HCT116 (cell line): Measurements from ENCODE around the gene JAGN1. TPM values are rescaled to one million over a fixed set of nuclear protein-coding genes. Genes with fewer than 3 reads are reported as not detected.

Source experiments
- ATAC-seq: fragments of 200-7000 bp; cut with Tn5 transposase; 2 replicates; pipeline ENCODE4 v1.9.1; 2020; ENCODE audit warnings: mild to moderate bottlenecking, moderate library complexity
- BruUV-seq: library from RNA; stranded (reverse); fragments of 400-500 nt; replicated peaks from 2 replicates; lab custom pipeline; 2021; lab: Mats Ljungman, UMichigan
- CTCF ChIA-PET: fragments of 300-600 bp; sonication (Branson Sonifier 250); formaldehyde crosslinking; loops from one replicate; lab custom pipeline; 2021; ENCODE audit warnings: antibody characterized with exemption; lab: Charles Lee
- POLR2A ChIA-PET: fragments of 300-600, 350-600 bp; sonication (Branson Sonifier 250); formaldehyde crosslinking; loops from one replicate; lab custom pipeline; 2021; ENCODE audit warnings: antibody characterized with exemption; lab: Charles Lee
- RAD21 ChIA-PET, 2 experiments: fragments of 300-600 bp; sonication (Branson Sonifier 250); formaldehyde crosslinking; loops; one replicate each; lab custom pipeline; 2023; ENCODE audit warnings: low total read pairs in 2 of 2; ENCODE audit not compliant: uncharacterized antibody in 2 of 2, unreplicated experiment in 2 of 2, low non-redundant PET in 1 of 2; lab: Charles Lee
- DNase-seq: peaks from one replicate; pipeline ENCODE4 v3.0.0-alpha.2; 2010; ENCODE audit warnings: low read depth, low spot score
- H2AFZ ChIP-seq: fragments of 200-600 bp; shearing (Covaris generic), sonication (generic); 2 replicates; pipeline ENCODE4 v1.6.1; 2017; ENCODE audit warnings: low read depth, mixed run types, mixed read lengths, antibody characterized with exemption, low read length; ENCODE audit not compliant: poor library complexity, severe bottlenecking
- H3K27ac ChIP-seq: 2 replicates; pipeline ENCODE4 v1.5.1; 2012; ENCODE audit warnings: low read depth, low read length
- H3K27me3 ChIP-seq: fragments of 200-600 bp; sonication (generic); 2 replicates; pipeline ENCODE4 v1.6.1; 2016; ENCODE audit warnings: mixed run types, low read length, mixed read lengths; ENCODE audit not compliant: insufficient read depth
- H3K36me3 ChIP-seq, 2 experiments: fragments of 200-500 bp in 1 of 2; fragments of 200-600 bp in 1 of 2; sonication (Bioruptor generic) in 1 of 2; sonication (generic) in 1 of 2; 2 replicates each; pipeline versions ENCODE4 v1.5.1 to v1.6.1; 2014 to 2016; ENCODE audit warnings: low read length in 2 of 2, inconsistent platforms in 1 of 2, mixed read lengths in 1 of 2, mixed run types in 1 of 2; ENCODE audit not compliant: insufficient read depth in 2 of 2, control insufficient read depth in 1 of 2
- H3K4me1 ChIP-seq, 2 experiments: fragments of 200-600 bp in 1 of 2; sonication (generic) in 1 of 2; 2 replicates each; pipeline versions ENCODE4 v1.5.1 to v1.6.1; 2012 to 2017; ENCODE audit warnings: low read length in 2 of 2, inconsistent platforms in 1 of 2, mild to moderate bottlenecking in 1 of 2, mixed read lengths in 1 of 2, mixed run types in 1 of 2, moderate library complexity in 1 of 2; ENCODE audit not compliant: insufficient read depth in 2 of 2, control insufficient read depth in 1 of 2
- H3K4me2 ChIP-seq: fragments of 200-600 bp; sonication (generic); 2 replicates; pipeline ENCODE4 v1.6.1; 2017; ENCODE audit warnings: mixed run types, low read length, mixed read lengths
- H3K4me3 ChIP-seq, 2 experiments: fragments of 200-600 bp in 1 of 2; sonication (generic) in 1 of 2; replicated peaks in 1 of 2; 2 replicates each; pipeline ENCODE4 v1.5.1; 2011 to 2016; ENCODE audit warnings: low read length in 2 of 2, control low read depth in 1 of 2, low read depth in 1 of 2, mild to moderate bottlenecking in 1 of 2, mixed read lengths in 1 of 2, mixed run types in 1 of 2
- H3K79me2 ChIP-seq: fragments of 200-600 bp; sonication (generic); 2 replicates; pipeline ENCODE4 v1.6.1; 2017; ENCODE audit warnings: mild to moderate bottlenecking, mixed run types, low read length, moderate library complexity, mixed read lengths; ENCODE audit not compliant: insufficient read depth
- H3K9ac ChIP-seq: fragments of 200-600 bp; sonication (generic); 2 replicates; pipeline ENCODE4 v1.6.1; 2016; ENCODE audit warnings: low read length, mixed read lengths
- H3K9me2 ChIP-seq: fragments of 200-600 bp; sonication (generic), shearing (Covaris generic); 2 replicates; pipeline ENCODE4 v1.6.1; 2017; ENCODE audit warnings: mixed run types, mild to moderate bottlenecking, moderate library complexity; ENCODE audit not compliant: insufficient read depth
- H3K9me3 ChIP-seq, 2 experiments: fragments of 200-500 bp in 1 of 2; fragments of 200-600 bp in 1 of 2; sonication (Bioruptor generic) in 1 of 2; sonication (generic) in 1 of 2; 2 replicates each; pipeline ENCODE4 v1.6.1; 2014 to 2017; ENCODE audit warnings: low read length in 2 of 2, mixed read lengths in 2 of 2, inconsistent platforms in 1 of 2, low read depth in 1 of 2, mild to moderate bottlenecking in 1 of 2, mixed run types in 1 of 2, moderate library complexity in 1 of 2; ENCODE audit not compliant: control insufficient read depth in 1 of 2, insufficient read depth in 1 of 2
- H4K20me1 ChIP-seq: fragments of 200-600 bp; sonication (generic), shearing (Covaris generic); 2 replicates; pipeline ENCODE4 v1.6.1; 2017; ENCODE audit warnings: mixed run types, mild to moderate bottlenecking, moderate library complexity; ENCODE audit not compliant: insufficient read depth
- CBX3 ChIP-seq: IDR thresholded peaks from 2 replicates; pipeline ENCODE4 v1.6.1; 2012; ENCODE audit warnings: low read depth
- CEBPB ChIP-seq: IDR thresholded peaks from 2 replicates; pipeline ENCODE4 v1.6.1; 2012; ENCODE audit warnings: low read depth
- EGR1 ChIP-seq: IDR thresholded peaks from 2 replicates; pipeline ENCODE4 v1.6.1; 2012; ENCODE audit warnings: low read depth
- EZH2phosphoT487 ChIP-seq: fragments of 200-600 bp; IDR thresholded peaks from 2 replicates; pipeline ENCODE4 v1.6.1; 2018; ENCODE audit warnings: antibody characterized with exemption, borderline replicate concordance
- JUND ChIP-seq: IDR thresholded peaks from 2 replicates; pipeline ENCODE4 v1.6.1; 2012
- POLR2AphosphoS5 ChIP-seq: IDR thresholded peaks from 2 replicates; pipeline ENCODE4 v1.6.1; 2011; ENCODE audit warnings: mild to moderate bottlenecking, low read depth, low read length, moderate library complexity
- RAD21 ChIP-seq: IDR thresholded peaks from 2 replicates; pipeline ENCODE4 v1.6.1; 2012; ENCODE audit warnings: low read depth, mild to moderate bottlenecking
- SRF ChIP-seq: IDR thresholded peaks from 2 replicates; pipeline ENCODE4 v1.6.1; 2012; ENCODE audit warnings: low read depth
- TCF7L2 ChIP-seq: IDR thresholded peaks from 2 replicates; pipeline ENCODE4 v1.7.0; 2011; ENCODE audit warnings: borderline replicate concordance, inconsistent platforms; ENCODE audit not compliant: insufficient read depth, insufficient read length; ENCODE audit errors: extremely low read depth
- YY1 ChIP-seq: IDR thresholded peaks from 2 replicates; pipeline ENCODE4 v1.6.1; 2011; ENCODE audit warnings: low read length, low read depth, moderate library complexity, mild to moderate bottlenecking; ENCODE audit not compliant: insufficient replicate concordance; ENCODE audit errors: extremely low read depth
- ZFX ChIP-seq: fragments of 450-650 bp; IDR thresholded peaks from 2 replicates; pipeline ENCODE4 v1.6.1; 2017
- intact Hi-C: fragments of 100-400 bp; cut with micrococcal nuclease; formaldehyde crosslinking; loops from 2 replicates; pipeline ENCODE4 v1.10.0; 2022
- total RNA-seq: library from RNA; stranded (reverse); gene quantifications from one replicate; pipeline ENCODE4 v1.2.1, GENCODE V29; 2021; ENCODE audit not compliant: unreplicated experiment
- TF ChIP-seq, protein P1 (sequence below): IDR thresholded peaks from 2 replicates; pipeline ENCODE4 v1.6.1; 2012
- TF ChIP-seq, protein P2 (sequence below): IDR thresholded peaks from 2 replicates; pipeline ENCODE4 v1.6.1; 2012; ENCODE audit warnings: low read depth
- TF ChIP-seq, protein P3 (sequence below), 3 experiments: fragments of 200-600 bp in 1 of 3; sonication (generic) in 1 of 3; IDR thresholded peaks in 2 of 3; conservative IDR thresholded peaks in 1 of 3; 2 replicates each; pipeline ENCODE4 v1.5.1; 2012 to 2017; ENCODE audit warnings: low read depth in 2 of 3, low read length in 2 of 3, antibody characterized with exemption in 1 of 3, borderline replicate concordance in 1 of 3, control low read depth in 1 of 3, mild to moderate bottlenecking in 1 of 3, mixed read lengths in 1 of 3, mixed run types in 1 of 3, moderate library complexity in 1 of 3; ENCODE audit not compliant: insufficient read depth in 1 of 3

Gene JAGN1
- total RNA-seq, 1 experiment from 2014 or later = 33.4 TPM

DNA sequence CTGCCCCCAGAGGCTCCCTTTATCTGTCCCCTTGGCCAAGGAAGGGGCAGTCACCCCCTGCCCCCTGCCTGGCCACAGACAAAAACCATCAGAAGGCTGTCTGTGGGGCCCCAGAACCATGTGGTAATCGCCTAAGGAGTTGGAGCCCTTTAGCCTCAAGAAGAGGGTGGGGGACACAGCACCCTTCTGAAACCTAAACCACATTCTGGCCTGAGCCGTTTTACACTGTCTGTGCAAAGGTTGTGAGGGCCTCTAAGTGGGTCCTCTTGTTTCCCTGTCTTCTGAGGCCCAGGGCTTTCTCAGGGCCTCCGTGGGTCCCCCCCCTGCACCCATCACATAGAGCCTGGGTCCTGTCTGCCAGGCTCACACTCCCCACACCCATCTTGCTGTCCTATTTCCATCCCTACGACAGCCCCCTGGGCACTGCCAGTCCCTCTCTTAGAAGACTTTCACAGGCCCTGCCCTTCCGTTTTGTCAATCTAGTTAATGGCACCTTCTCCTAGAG, 28.7 kb upstream of the JAGN1 start:
- ChIA-PET POLR2A (no interaction called here), CTCF (no interaction called here)
- no peak for DNase-seq

More for the DNA sequence above, 28.7 kb upstream of the JAGN1 start:
- ATAC-seq = no peak
- H3K9ac ChIP-seq = no peak overlapping the region
- no peaks in the 10 kb centered on the region for H3K9me3 ChIP-seq
- no peaks in the 10 kb centered on the region for H4K20me1 ChIP-seq
- H3K4me2 ChIP-seq = no peak overlapping the region
- no peaks in the 10 kb centered on the region for H3K36me3 ChIP-seq
- H3K27me3 ChIP-seq = no peaks in the 10 kb centered on the region
- no TSS peak for BruUV-seq
- no peaks in the 10 kb centered on the region for H3K79me2 ChIP-seq
- H2AFZ ChIP-seq = no peak overlapping the region
- no peak for TF ChIP-seq CEBPB
- no peak for TF ChIP-seq JUND
- TF ChIP-seq SRF = no peak
- TF ChIP-seq ZFX = no peak
- TF ChIP-seq RAD21 = no peak
- TF ChIP-seq POLR2AphosphoS5 = no peak
- no peak for TF ChIP-seq YY1
- no peak for TF ChIP-seq EZH2phosphoT487
- TF ChIP-seq EGR1 = no peak
- TF ChIP-seq TCF7L2 = no peak
- TF ChIP-seq, protein P1, sequence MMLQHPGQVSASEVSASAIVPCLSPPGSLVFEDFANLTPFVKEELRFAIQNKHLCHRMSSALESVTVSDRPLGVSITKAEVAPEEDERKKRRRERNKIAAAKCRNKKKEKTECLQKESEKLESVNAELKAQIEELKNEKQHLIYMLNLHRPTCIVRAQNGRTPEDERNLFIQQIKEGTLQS = no peak
- TF ChIP-seq CBX3 = no peak
- TF ChIP-seq, protein P2, sequence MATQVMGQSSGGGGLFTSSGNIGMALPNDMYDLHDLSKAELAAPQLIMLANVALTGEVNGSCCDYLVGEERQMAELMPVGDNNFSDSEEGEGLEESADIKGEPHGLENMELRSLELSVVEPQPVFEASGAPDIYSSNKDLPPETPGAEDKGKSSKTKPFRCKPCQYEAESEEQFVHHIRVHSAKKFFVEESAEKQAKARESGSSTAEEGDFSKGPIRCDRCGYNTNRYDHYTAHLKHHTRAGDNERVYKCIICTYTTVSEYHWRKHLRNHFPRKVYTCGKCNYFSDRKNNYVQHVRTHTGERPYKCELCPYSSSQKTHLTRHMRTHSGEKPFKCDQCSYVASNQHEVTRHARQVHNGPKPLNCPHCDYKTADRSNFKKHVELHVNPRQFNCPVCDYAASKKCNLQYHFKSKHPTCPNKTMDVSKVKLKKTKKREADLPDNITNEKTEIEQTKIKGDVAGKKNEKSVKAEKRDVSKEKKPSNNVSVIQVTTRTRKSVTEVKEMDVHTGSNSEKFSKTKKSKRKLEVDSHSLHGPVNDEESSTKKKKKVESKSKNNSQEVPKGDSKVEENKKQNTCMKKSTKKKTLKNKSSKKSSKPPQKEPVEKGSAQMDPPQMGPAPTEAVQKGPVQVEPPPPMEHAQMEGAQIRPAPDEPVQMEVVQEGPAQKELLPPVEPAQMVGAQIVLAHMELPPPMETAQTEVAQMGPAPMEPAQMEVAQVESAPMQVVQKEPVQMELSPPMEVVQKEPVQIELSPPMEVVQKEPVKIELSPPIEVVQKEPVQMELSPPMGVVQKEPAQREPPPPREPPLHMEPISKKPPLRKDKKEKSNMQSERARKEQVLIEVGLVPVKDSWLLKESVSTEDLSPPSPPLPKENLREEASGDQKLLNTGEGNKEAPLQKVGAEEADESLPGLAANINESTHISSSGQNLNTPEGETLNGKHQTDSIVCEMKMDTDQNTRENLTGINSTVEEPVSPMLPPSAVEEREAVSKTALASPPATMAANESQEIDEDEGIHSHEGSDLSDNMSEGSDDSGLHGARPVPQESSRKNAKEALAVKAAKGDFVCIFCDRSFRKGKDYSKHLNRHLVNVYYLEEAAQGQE = no peak
- TF ChIP-seq, protein P3, sequence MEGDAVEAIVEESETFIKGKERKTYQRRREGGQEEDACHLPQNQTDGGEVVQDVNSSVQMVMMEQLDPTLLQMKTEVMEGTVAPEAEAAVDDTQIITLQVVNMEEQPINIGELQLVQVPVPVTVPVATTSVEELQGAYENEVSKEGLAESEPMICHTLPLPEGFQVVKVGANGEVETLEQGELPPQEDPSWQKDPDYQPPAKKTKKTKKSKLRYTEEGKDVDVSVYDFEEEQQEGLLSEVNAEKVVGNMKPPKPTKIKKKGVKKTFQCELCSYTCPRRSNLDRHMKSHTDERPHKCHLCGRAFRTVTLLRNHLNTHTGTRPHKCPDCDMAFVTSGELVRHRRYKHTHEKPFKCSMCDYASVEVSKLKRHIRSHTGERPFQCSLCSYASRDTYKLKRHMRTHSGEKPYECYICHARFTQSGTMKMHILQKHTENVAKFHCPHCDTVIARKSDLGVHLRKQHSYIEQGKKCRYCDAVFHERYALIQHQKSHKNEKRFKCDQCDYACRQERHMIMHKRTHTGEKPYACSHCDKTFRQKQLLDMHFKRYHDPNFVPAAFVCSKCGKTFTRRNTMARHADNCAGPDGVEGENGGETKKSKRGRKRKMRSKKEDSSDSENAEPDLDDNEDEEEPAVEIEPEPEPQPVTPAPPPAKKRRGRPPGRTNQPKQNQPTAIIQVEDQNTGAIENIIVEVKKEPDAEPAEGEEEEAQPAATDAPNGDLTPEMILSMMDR (IDR thresholded peaks at IDR 0.05 in 2 of 3, conservative IDR thresholded peaks at IDR 0.05 in 1 of 3; ENCODE audit: borderline replicate concordance in 1 of 3, insufficient read depth in 1 of 3, low read depth in 2 of 3, low read length in 2 of 3) = no peak
- TF ChIP-seq, all 23 proteins: peak for 0
- H3K27ac ChIP-seq = no peak overlapping the region
- intact Hi-C loops = no loop called here
- peaks cover 0 to 11% of the 10 kb centered on the region in 2 experiments; a peak in 1 of 4 replicates for H3K4me1 ChIP-seq
- H3K4me3 ChIP-seq = no peak overlapping the region
- RAD21 ChIA-PET = interaction anchor here in 1 of 2 experiments (0.8 kb wide), 1 partner anchor 133 kb away, joined by 5 read pairs; no protein-coding TSS in a partner anchor
- H3K9me2 ChIP-seq = no peaks in the 10 kb centered on the region
